OCI-LY3 (cell line): ENCODE measurements around the gene CSF2.

ENCODE experiments used
- H2AFZ ChIP-seq: fragments of 200-600, 300-600 bp; shearing (Covaris generic); 2 replicates; pipeline ENCODE4 v1.6.0; 2014; ENCODE audit warnings: antibody characterized with exemption, low read depth, low read length
- H3K27ac ChIP-seq: fragments of 200-600, 300-600 bp; sonication (generic); 2 replicates; pipeline ENCODE4 v1.5.1; 2014; ENCODE audit warnings: mild to moderate bottlenecking, low read length, moderate library complexity, mixed read lengths
- H3K27me3 ChIP-seq: fragments of 200-600, 300-600 bp; sonication (generic); 2 replicates; pipeline ENCODE4 v1.6.1; 2014; ENCODE audit warnings: low read depth, low read length, mixed read lengths
- H3K36me3 ChIP-seq: fragments of 200-600, 300-600 bp; sonication (generic); replicated peaks from 2 replicates; pipeline ENCODE3; 2014; ENCODE audit warnings: low read depth, low read length, mixed read lengths
- H3K4me1 ChIP-seq: fragments of 300-600, 200-600 bp; sonication (generic); 2 replicates; pipeline ENCODE4 v1.6.1; 2014; ENCODE audit warnings: low read length, mixed read lengths
- H3K4me2 ChIP-seq: fragments of 200-600, 300-600 bp; sonication (generic); 2 replicates; pipeline ENCODE4 v1.6.1; 2014; ENCODE audit warnings: low read length, mixed read lengths
- H3K4me3 ChIP-seq: fragments of 300-600, 200-600 bp; sonication (generic); 2 replicates; pipeline ENCODE4 v1.5.1; 2014; ENCODE audit warnings: antibody characterized with exemption, mild to moderate bottlenecking, low read length, moderate library complexity
- H3K79me2 ChIP-seq: fragments of 300-600, 200-600 bp; shearing (Covaris generic); 2 replicates; pipeline ENCODE4 v1.6.1; 2014; ENCODE audit warnings: mild to moderate bottlenecking, low read length, mixed read lengths
- H3K9ac ChIP-seq: fragments of 300-600, 200-600 bp; shearing (Covaris generic); 2 replicates; pipeline ENCODE4 v1.6.0; 2014; ENCODE audit warnings: mild to moderate bottlenecking, low read length, moderate library complexity
- H3K9me3 ChIP-seq: fragments of 200-600, 300-600 bp; shearing (Covaris generic); 2 replicates; pipeline ENCODE4 v1.6.1; 2014; ENCODE audit warnings: low read length, mixed read lengths; ENCODE audit not compliant: insufficient read depth
- H4K20me1 ChIP-seq: fragments of 200-600, 300-600 bp; sonication (generic); 2 replicates; pipeline ENCODE4 v1.6.1; 2016; ENCODE audit warnings: low read length, mixed read lengths; ENCODE audit not compliant: insufficient read depth
- EZH2phosphoT487 ChIP-seq: fragments of 200-600 bp; shearing (Covaris generic); IDR thresholded peaks from 2 replicates; pipeline ENCODE4 v1.6.1; 2018; ENCODE audit warnings: antibody characterized with exemption, mixed run types, low read depth
- TF ChIP-seq, protein P1 (sequence below): fragments of 200-600, 300-600 bp; sonication (generic); IDR thresholded peaks from 2 replicates; pipeline ENCODE4 v1.5.1; 2014; ENCODE audit warnings: antibody characterized with exemption, low read length, low read depth

Gene CSF2

DNA sequence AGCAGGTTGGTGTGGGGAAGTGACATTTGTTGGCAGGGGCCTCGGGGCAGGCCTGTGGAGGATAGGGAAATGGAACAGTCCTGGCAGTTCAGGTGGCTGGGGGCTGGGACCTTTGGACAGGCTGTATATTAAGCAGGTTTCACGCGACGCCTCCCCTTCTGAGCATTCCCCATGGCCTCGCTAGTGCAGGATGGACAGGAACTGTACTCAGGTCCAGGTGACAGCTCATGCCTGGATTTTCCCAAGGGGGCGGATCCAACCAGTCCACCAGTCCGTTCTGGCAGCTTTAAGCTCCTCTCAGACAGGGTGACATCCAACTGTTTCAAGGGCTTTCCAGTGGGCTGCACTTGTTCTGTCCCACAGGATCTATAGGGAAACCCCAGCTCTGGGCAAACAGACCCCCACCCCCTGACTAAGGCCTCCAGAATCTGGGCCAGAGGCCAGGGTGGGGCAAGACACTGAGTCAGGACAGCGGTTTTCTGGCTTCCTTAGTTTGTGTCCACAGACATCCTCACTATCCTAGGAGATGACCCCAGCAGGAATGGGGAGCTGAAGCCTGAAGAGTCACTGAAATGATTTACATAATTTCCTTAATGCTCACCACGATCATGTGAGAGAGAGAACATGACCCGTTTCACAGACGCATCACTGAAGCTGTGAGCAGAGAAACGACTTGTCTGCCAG, 20.9 kb downstream of the CSF2 start:
- Histone ChIP-seq H3K4me3 (no peak overlapping the region), H3K4me2 (peak overlapping the region; percentile 61), H3K9ac (peak overlapping the region; percentile 49; the same call in 1 of the 2 replicates), H2AFZ (no peak overlapping the region), H4K20me1 (no peaks in the 10 kb centered on the region), H3K4me1 (peaks cover 55% of the 10 kb centered on the region), H3K27me3 (peaks cover 14% of the 10 kb centered on the region), H3K9me3 (no peaks in the 10 kb centered on the region), H3K36me3 (no peaks in the 10 kb centered on the region), H3K79me2 (no peaks in the 10 kb centered on the region), H3K27ac (peak overlapping the region; percentile 57)
- no peak for TF ChIP-seq EZH2phosphoT487
- TF ChIP-seq, protein P1, sequence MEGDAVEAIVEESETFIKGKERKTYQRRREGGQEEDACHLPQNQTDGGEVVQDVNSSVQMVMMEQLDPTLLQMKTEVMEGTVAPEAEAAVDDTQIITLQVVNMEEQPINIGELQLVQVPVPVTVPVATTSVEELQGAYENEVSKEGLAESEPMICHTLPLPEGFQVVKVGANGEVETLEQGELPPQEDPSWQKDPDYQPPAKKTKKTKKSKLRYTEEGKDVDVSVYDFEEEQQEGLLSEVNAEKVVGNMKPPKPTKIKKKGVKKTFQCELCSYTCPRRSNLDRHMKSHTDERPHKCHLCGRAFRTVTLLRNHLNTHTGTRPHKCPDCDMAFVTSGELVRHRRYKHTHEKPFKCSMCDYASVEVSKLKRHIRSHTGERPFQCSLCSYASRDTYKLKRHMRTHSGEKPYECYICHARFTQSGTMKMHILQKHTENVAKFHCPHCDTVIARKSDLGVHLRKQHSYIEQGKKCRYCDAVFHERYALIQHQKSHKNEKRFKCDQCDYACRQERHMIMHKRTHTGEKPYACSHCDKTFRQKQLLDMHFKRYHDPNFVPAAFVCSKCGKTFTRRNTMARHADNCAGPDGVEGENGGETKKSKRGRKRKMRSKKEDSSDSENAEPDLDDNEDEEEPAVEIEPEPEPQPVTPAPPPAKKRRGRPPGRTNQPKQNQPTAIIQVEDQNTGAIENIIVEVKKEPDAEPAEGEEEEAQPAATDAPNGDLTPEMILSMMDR = no peak

DNA sequence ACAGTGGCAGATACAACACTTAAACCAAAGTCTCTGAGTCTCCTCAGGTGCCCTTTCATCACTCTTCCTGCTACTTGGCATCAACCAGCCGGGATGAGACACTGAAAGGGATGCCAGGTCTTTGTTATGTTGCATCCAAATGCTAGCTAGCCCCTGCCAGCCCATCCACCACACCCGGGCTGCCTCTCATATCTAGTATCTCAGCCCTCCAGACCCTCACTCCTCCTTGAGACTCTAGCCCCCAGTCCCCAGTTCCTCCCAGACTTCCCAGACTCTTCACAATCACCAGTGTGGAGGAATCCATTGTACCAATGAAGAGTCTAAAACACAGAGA, 21.5 kb downstream of the CSF2 start:
- peak overlapping the region; percentile 49; the same call in 1 of the 2 replicates for H3K9ac ChIP-seq
- no peaks in the 10 kb centered on the region for H3K36me3 ChIP-seq
- TF ChIP-seq, protein P1 = no peak
- no peak for TF ChIP-seq EZH2phosphoT487
- peak overlapping the region; percentile 57 for H3K27ac ChIP-seq
- H3K27me3 ChIP-seq = peaks cover 14% of the 10 kb centered on the region
- H3K79me2 ChIP-seq = no peaks in the 10 kb centered on the region
- peaks cover 60% of the 10 kb centered on the region for H3K4me1 ChIP-seq
- H3K4me3 ChIP-seq = peak overlapping the region; percentile 32; the same call in 1 of the 2 replicates
- H2AFZ ChIP-seq = no peak overlapping the region
- peak overlapping the region; percentile 61 for H3K4me2 ChIP-seq
- H3K9me3 ChIP-seq = no peaks in the 10 kb centered on the region
- H4K20me1 ChIP-seq = no peaks in the 10 kb centered on the region

DNA sequence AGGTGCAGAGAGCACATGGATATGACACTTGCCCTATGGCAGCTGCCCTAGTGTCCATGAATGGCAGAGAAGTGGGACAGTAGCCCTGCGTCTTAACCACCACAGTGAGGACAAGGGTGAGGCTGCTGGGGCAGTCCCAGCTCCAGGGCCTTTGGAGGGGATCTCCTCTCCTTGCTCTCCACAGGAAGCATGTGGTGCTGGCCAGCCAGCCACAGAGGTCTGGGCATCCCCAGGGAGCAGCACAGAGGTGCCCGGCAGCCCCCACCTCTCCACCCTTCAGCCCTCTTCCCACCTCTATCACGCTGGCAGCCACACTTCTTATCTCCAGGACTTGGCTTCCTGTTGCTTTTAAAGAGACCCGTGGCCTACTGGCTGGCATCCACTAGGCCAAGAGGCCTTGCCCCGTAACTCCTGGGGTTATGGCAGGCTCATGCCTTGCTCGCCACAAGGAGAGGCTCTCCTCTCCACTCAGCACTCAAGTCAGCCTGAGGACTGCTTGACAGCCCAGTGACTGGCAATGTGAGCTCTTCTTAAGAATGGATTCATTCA, 21.9 kb downstream of the CSF2 start:
- Histone ChIP-seq H3K79me2 (no peaks in the 10 kb centered on the region), H2AFZ (no peak overlapping the region), H3K27ac (peak overlapping the region; percentile 57), H3K4me2 (peak overlapping the region; percentile 61), H3K4me3 (peak overlapping the region; percentile 32; the same call in 1 of the 2 replicates), H3K9ac (peak overlapping the region; percentile 49; the same call in 1 of the 2 replicates), H3K9me3 (no peaks in the 10 kb centered on the region), H3K36me3 (no peaks in the 10 kb centered on the region), H3K4me1 (peaks cover 64% of the 10 kb centered on the region), H3K27me3 (peaks cover 14% of the 10 kb centered on the region), H4K20me1 (no peaks in the 10 kb centered on the region)
- TF ChIP-seq, protein P1 = no peak
- no peak for TF ChIP-seq EZH2phosphoT487

DNA sequence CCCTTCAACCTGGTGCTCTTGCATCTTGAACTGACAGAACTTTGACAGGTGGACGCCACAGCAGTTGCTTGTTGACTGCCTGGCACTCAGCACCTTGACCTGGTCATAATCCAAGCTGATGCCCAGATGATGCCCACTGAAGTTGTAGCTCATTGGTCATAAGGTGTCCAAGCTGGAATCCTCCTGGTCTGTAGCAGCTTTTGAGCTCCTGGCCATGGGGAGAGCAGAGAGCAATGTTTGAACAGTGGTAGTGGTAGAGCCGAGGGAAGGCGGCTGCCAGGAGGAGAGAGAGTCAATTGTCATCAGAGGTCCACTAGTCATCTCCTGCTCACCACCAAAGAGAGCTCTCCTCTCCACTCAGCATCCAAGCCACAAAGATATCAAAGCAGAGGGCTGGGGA, 23.3 kb downstream of the CSF2 start:
- Histone ChIP-seq H2AFZ (no peak overlapping the region), H3K27ac (no peak overlapping the region), H3K4me1 (peaks cover 78% of the 10 kb centered on the region), H3K79me2 (no peaks in the 10 kb centered on the region), H3K36me3 (no peaks in the 10 kb centered on the region), H3K27me3 (peaks cover 14% of the 10 kb centered on the region), H3K4me2 (no peak overlapping the region), H3K9me3 (no peaks in the 10 kb centered on the region), H3K9ac (no peak overlapping the region), H3K4me3 (no peak overlapping the region), H4K20me1 (no peaks in the 10 kb centered on the region)
- TF ChIP-seq, protein P1 = no peak
- no peak for TF ChIP-seq EZH2phosphoT487
